OCI-LY1 (cell line): ENCODE measurements around the gene VCAN.

Experiments used
- H2AFZ ChIP-seq: fragments of 200-600 bp; sonication (generic), shearing (Covaris generic); 2 replicates; pipeline ENCODE4 v1.6.0; 2014; ENCODE audit warnings: antibody characterized with exemption, mild to moderate bottlenecking, low read length
- H3F3A ChIP-seq: fragments of 200-600 bp; sonication (generic), shearing (Covaris generic); 2 replicates; pipeline ENCODE4 v1.6.0; 2014; ENCODE audit warnings: mild to moderate bottlenecking, antibody characterized with exemption, low read length, moderate library complexity; ENCODE audit not compliant: insufficient read depth
- H3K27ac ChIP-seq: fragments of 200-600 bp; sonication (generic); 2 replicates; pipeline ENCODE4 v1.5.1; 2014; ENCODE audit warnings: low read length, mixed run types, mild to moderate bottlenecking, low read depth; ENCODE audit not compliant: poor library complexity, severe bottlenecking
- H3K27me3 ChIP-seq: fragments of 200-600 bp; sonication (generic); 2 replicates; pipeline ENCODE4 v1.6.0; 2014; ENCODE audit warnings: antibody characterized with exemption, mild to moderate bottlenecking, low read length, moderate library complexity; ENCODE audit not compliant: insufficient read depth
- H3K36me3 ChIP-seq: fragments of 200-600 bp; sonication (generic); 2 replicates; pipeline ENCODE4 v1.6.1; 2014; ENCODE audit warnings: mild to moderate bottlenecking, antibody characterized with exemption, low read length, moderate library complexity, mixed read lengths; ENCODE audit not compliant: insufficient read depth
- H3K4me1 ChIP-seq: fragments of 200-600 bp; sonication (generic); 2 replicates; pipeline ENCODE4 v1.5.1; 2014; ENCODE audit warnings: mild to moderate bottlenecking, low read length, moderate library complexity; ENCODE audit not compliant: insufficient read depth, severe bottlenecking
- H3K4me2 ChIP-seq: fragments of 200-600 bp; sonication (generic), shearing (Covaris generic); 2 replicates; pipeline ENCODE4 v1.6.1; 2014; ENCODE audit warnings: low read length
- H3K4me3 ChIP-seq: fragments of 200-600 bp; sonication (generic); 2 replicates; pipeline ENCODE4 v1.5.1; 2014; ENCODE audit warnings: low read length, low read depth, mild to moderate bottlenecking, mixed read lengths; ENCODE audit not compliant: poor library complexity, severe bottlenecking
- H3K79me2 ChIP-seq: fragments of 200-600 bp; shearing (Covaris generic); 2 replicates; pipeline ENCODE4 v1.6.1; 2016; ENCODE audit warnings: mixed run types, low read length, mixed read lengths; ENCODE audit not compliant: insufficient read depth
- H3K9ac ChIP-seq: fragments of 200-600 bp; sonication (generic), shearing (Covaris generic); 2 replicates; pipeline ENCODE4 v1.6.1; 2014; ENCODE audit warnings: mild to moderate bottlenecking, low read length, mixed read lengths
- H3K9me2 ChIP-seq: fragments of 200-600 bp; sonication (generic), shearing (Covaris generic); 2 replicates; pipeline ENCODE4 v1.6.1; 2014; ENCODE audit warnings: low read depth, mild to moderate bottlenecking, low read length, mixed read lengths
- H3K9me3 ChIP-seq: fragments of 200-600 bp; shearing (Covaris generic); 2 replicates; pipeline ENCODE4 v1.6.1; 2014; ENCODE audit warnings: low read length, mixed read lengths
- H4K20me1 ChIP-seq: fragments of 200-600 bp; sonication (generic), shearing (Covaris generic); 2 replicates; pipeline ENCODE4 v1.6.0; 2016; ENCODE audit warnings: mild to moderate bottlenecking, low read length; ENCODE audit not compliant: insufficient read depth
- EZH2 ChIP-seq: fragments of 200-600 bp; sonication (generic), shearing (Covaris generic); IDR thresholded peaks from 2 replicates; pipeline ENCODE4 v1.8.0; 2017; ENCODE audit warnings: borderline replicate concordance, mixed run types, mild to moderate bottlenecking, antibody characterized with exemption, low read length, moderate library complexity, mixed read lengths
- TF ChIP-seq, protein P1 (sequence below): fragments of 200-600 bp; sonication (generic), shearing (Covaris generic); IDR thresholded peaks from 2 replicates; pipeline ENCODE4 v1.5.1; 2017; ENCODE audit warnings: mild to moderate bottlenecking, antibody characterized with exemption, low read length, moderate library complexity, mixed read lengths

VCAN gene

DNA sequence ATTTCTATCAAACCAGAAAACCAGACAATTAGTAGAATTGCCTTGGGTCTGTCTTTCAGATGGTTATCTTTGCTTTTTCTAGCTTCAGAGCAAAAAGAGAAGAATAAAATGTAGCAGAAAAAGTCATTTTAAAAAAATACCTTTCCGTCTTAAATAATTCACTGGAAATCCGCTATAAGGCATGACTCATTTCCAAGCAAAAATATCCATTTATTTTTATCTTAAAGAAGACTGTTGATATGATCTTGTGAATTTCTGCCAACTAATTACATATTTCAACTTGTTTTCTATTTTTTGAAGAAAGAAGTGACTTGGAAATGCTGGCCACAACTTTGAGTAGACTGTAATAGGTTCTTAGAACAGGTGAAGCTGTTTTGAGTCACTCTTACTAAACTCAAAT is 83.7 kb downstream of the VCAN start:
- H3K27me3 ChIP-seq = no peaks in the 10 kb centered on the region
- H3K79me2 ChIP-seq = no peaks in the 10 kb centered on the region
- no peaks in the 10 kb centered on the region for H3F3A ChIP-seq
- H3K9me3 ChIP-seq = no peaks in the 10 kb centered on the region
- H3K4me2 ChIP-seq = no peak overlapping the region
- H3K9ac ChIP-seq = no peak overlapping the region
- no peaks in the 10 kb centered on the region for H4K20me1 ChIP-seq
- no peak overlapping the region for H3K27ac ChIP-seq
- H2AFZ ChIP-seq = no peak overlapping the region
- H3K4me3 ChIP-seq = no peak overlapping the region
- no peaks in the 10 kb centered on the region for H3K9me2 ChIP-seq
- H3K36me3 ChIP-seq = no peaks in the 10 kb centered on the region
- TF ChIP-seq EZH2 = no peak
- TF ChIP-seq, protein P1, sequence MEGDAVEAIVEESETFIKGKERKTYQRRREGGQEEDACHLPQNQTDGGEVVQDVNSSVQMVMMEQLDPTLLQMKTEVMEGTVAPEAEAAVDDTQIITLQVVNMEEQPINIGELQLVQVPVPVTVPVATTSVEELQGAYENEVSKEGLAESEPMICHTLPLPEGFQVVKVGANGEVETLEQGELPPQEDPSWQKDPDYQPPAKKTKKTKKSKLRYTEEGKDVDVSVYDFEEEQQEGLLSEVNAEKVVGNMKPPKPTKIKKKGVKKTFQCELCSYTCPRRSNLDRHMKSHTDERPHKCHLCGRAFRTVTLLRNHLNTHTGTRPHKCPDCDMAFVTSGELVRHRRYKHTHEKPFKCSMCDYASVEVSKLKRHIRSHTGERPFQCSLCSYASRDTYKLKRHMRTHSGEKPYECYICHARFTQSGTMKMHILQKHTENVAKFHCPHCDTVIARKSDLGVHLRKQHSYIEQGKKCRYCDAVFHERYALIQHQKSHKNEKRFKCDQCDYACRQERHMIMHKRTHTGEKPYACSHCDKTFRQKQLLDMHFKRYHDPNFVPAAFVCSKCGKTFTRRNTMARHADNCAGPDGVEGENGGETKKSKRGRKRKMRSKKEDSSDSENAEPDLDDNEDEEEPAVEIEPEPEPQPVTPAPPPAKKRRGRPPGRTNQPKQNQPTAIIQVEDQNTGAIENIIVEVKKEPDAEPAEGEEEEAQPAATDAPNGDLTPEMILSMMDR = no peak
- H3K4me1 ChIP-seq = no peaks in the 10 kb centered on the region

DNA sequence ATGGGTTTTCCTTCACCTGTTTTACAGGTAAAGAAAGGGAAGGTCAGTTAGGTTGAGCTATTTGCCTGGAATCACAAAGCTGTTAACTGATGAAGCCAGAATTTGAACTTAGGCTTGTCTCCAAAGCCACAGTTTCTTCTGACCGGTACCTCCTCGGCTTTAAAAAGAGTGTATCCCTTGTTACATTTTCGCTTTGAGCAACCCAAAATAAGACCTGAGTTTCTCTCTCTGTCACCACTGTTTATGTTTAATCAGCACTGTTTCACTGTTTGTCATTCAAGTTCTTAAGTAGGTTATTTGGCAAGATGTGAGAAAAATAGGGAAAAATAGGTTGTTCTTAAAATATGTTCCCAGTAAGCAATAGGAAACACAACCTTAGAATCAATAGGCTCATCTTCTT is 84.6 kb downstream of the VCAN start:
- Histone ChIP-seq H3K4me1 (no peaks in the 10 kb centered on the region), H4K20me1 (no peaks in the 10 kb centered on the region), H3F3A (no peaks in the 10 kb centered on the region)

DNA sequence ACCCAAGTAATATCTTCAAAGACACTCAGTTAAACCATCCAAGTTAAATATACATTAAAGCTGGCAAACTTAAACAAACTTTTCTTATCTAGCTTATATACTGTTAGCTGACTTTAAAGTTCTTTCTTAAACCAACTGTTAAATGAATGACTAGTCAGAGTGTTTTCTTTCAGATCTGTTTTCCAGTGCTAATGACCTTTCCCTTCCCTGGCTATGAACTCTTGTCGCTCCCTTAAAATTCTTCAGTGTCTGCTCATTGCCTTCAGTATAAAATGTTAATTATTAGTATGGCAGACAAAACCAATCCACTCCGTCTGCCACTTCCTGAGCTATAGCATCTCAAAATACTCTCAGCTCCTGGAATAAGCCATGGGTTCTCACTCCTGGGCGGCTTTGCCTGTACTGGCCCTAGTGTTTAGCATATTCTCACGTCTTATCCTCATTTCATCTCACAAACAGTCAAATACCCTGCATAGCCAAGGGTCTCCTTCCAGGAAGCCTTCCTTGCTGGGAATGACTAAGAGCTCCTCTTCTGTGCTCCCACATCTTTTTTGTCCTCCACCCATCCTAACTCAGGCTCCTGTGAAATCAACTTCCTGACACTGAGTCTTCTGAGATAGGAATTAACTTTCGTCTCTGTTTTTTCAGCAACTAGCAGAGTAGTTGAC is 87.7 kb downstream of the VCAN start:
- no peaks in the 10 kb centered on the region for H3K27me3 ChIP-seq
- H4K20me1 ChIP-seq = no peaks in the 10 kb centered on the region
- H3K79me2 ChIP-seq = no peaks in the 10 kb centered on the region
- no peaks in the 10 kb centered on the region for H3F3A ChIP-seq
- H3K9ac ChIP-seq = no peak overlapping the region
- H3K4me1 ChIP-seq = no peaks in the 10 kb centered on the region
- no peaks in the 10 kb centered on the region for H3K9me3 ChIP-seq
- no peaks in the 10 kb centered on the region for H3K9me2 ChIP-seq
- H3K4me2 ChIP-seq = no peak overlapping the region
- TF ChIP-seq, protein P1 = no peak
- no peak for TF ChIP-seq EZH2
- no peaks in the 10 kb centered on the region for H3K36me3 ChIP-seq
- H3K27ac ChIP-seq = no peak overlapping the region
- H3K4me3 ChIP-seq = no peak overlapping the region
- no peak overlapping the region for H2AFZ ChIP-seq

More for the DNA sequence above, 84.6 kb downstream of the VCAN start:
- no peak overlapping the region for H3K9ac ChIP-seq
- H3K27me3 ChIP-seq = no peaks in the 10 kb centered on the region
- no peaks in the 10 kb centered on the region for H3K9me2 ChIP-seq
- no peaks in the 10 kb centered on the region for H3K36me3 ChIP-seq
- TF ChIP-seq EZH2 = no peak
- TF ChIP-seq, protein P1 = no peak
- no peak overlapping the region for H2AFZ ChIP-seq
- H3K79me2 ChIP-seq = no peaks in the 10 kb centered on the region
- H3K4me2 ChIP-seq = no peak overlapping the region
- no peaks in the 10 kb centered on the region for H3K9me3 ChIP-seq
- no peak overlapping the region for H3K4me3 ChIP-seq
- no peak overlapping the region for H3K27ac ChIP-seq
